Fibroblast of lung (primary cell): ENCODE data around the gene PKP1. TPM values are rescaled to one million over a fixed set of nuclear protein-coding genes. Genes with fewer than 3 reads are reported as not detected.

Experiments used
- DNase-seq, 2 donors: peaks; one replicate each; pipeline versions ENCODE4 v3.0.0 to v3.0.0-alpha.2; 2010; ENCODE audit warnings: low read depth in 2 of 2
- H2AFZ ChIP-seq: 2 replicates; pipeline ENCODE4 v1.5.1; 2012; ENCODE audit warnings: low read length, control low read depth, inconsistent platforms
- H3K27ac ChIP-seq: 2 replicates; pipeline ENCODE4 v1.5.1; 2011; ENCODE audit warnings: low read length, control low read depth; ENCODE audit not compliant: insufficient read depth
- H3K27me3 ChIP-seq: 2 replicates; pipeline ENCODE4 v1.5.1; 2011; ENCODE audit warnings: mild to moderate bottlenecking, low read length; ENCODE audit not compliant: control insufficient read depth, insufficient read depth
- H3K36me3 ChIP-seq: 2 replicates; pipeline ENCODE4 v1.5.1; 2011; ENCODE audit warnings: low read length; ENCODE audit not compliant: control insufficient read depth, insufficient read depth
- H3K4me1 ChIP-seq: 2 replicates; pipeline ENCODE4 v1.5.1; 2011; ENCODE audit warnings: low read length; ENCODE audit not compliant: control insufficient read depth, insufficient read depth; ENCODE audit errors: extremely low read depth
- H3K4me2 ChIP-seq: 2 replicates; pipeline ENCODE4 v1.5.1; 2011; ENCODE audit warnings: low read length, control low read depth; ENCODE audit not compliant: insufficient read depth; ENCODE audit errors: extremely low read depth
- H3K4me3 ChIP-seq, 4 experiments: fragments of 200-600 bp in 1 of 4; sonication (generic) in 1 of 4; replicated peaks in 1 of 4; 2 replicates each; pipeline ENCODE4 v1.5.1; 2011 to 2016; ENCODE audit warnings: low read length in 4 of 4, low read depth in 3 of 4, mild to moderate bottlenecking in 3 of 4, control low read depth in 2 of 4, inconsistent platforms in 1 of 4, mixed read lengths in 1 of 4; ENCODE audit not compliant: insufficient read depth in 1 of 4; ENCODE audit errors: control extremely low read depth in 1 of 4
- H3K79me2 ChIP-seq: 2 replicates; pipeline ENCODE4 v1.5.1; 2012; ENCODE audit warnings: mild to moderate bottlenecking, low read length, inconsistent platforms; ENCODE audit not compliant: control insufficient read depth, insufficient read depth
- H3K9ac ChIP-seq: 2 replicates; pipeline ENCODE4 v1.5.1; 2011; ENCODE audit warnings: mild to moderate bottlenecking, low read length, control low read depth; ENCODE audit not compliant: insufficient read depth
- H3K9me3 ChIP-seq: 2 replicates; pipeline ENCODE4 v1.5.1; 2012; ENCODE audit warnings: low read depth, low read length; ENCODE audit not compliant: control insufficient read depth, insufficient read depth
- H4K20me1 ChIP-seq: 2 replicates; pipeline ENCODE4 v1.5.1; 2011; ENCODE audit warnings: low read length; ENCODE audit not compliant: control insufficient read depth, insufficient read depth; ENCODE audit errors: extremely low read depth
- CTCF ChIP-seq, 2 donors: IDR thresholded peaks in 1 of 2; conservative IDR thresholded peaks in 1 of 2; 1 replicate in 1 of 2; 2 replicates in 1 of 2; pipeline ENCODE4 v1.5.1; 2011 to 2012; ENCODE audit warnings: low read length in 2 of 2, control low read depth in 1 of 2, inconsistent platforms in 1 of 2, low read depth in 1 of 2, mild to moderate bottlenecking in 1 of 2
- EZH2 ChIP-seq: IDR thresholded peaks from 2 replicates; pipeline ENCODE4 v1.5.1; 2012; ENCODE audit warnings: low read length, control low read depth, mild to moderate bottlenecking; ENCODE audit errors: missing control alignments
- polyA plus RNA-seq, 2 donors: library from polyadenylated mRNA; depleted of rRNA in 1 of 2; stranded (reverse) in 1 of 2; unstranded in 1 of 2; fragments of >200 nt; gene quantifications; 2 replicates each; pipeline ENCODE4 v1.2.1, GENCODE V29; 2011 to 2012; ENCODE audit warnings: missing spikeins in 1 of 2
- total RNA-seq: library from RNA; depleted of rRNA; stranded (reverse); fragments of >200 nt; gene quantifications from 2 replicates; pipeline ENCODE4 v1.2.1, GENCODE V29; 2014

The PKP1 gene
- total and polyA plus RNA-seq, 2 donors (not counting 1 experiment from before 2014, with no cell fraction given) = under 0.01 to 0.08 TPM

- peaks cover 10% of the 10 kb centered on the region for H3K27me3 ChIP-seq
- DNase-seq = no peak
Measured at GRCh38 chr1:201365251-201365650, 81.9 kb downstream of the PKP1 start.

GRCh38 chr1:201366696-201367095 lies 83.4 kb downstream of the PKP1 start:
- H4K20me1 ChIP-seq = no peaks in the 10 kb centered on the region
- peaks cover 14% of the 10 kb centered on the region for H3K27me3 ChIP-seq
- no peak overlapping the region for H3K4me2 ChIP-seq
- no peaks in the 10 kb centered on the region for H3K4me1 ChIP-seq
- no peaks in the 10 kb centered on the region for H3K36me3 ChIP-seq
- no peak overlapping the region for H3K9ac ChIP-seq
- H3K4me3 ChIP-seq = no peak overlapping the region
- no peaks in the 10 kb centered on the region for H3K9me3 ChIP-seq
- H3K27ac ChIP-seq = no peak overlapping the region
- no peak for TF ChIP-seq CTCF (conservative IDR thresholded peaks at IDR 0.05 in 1 of 2, IDR thresholded peaks at IDR 0.05 in 1 of 2; ENCODE audit: low read depth in 1 of 2, low read length in 2 of 2)
- TF ChIP-seq EZH2 = no peak
- DNase-seq = no peak
- H3K79me2 ChIP-seq = no peaks in the 10 kb centered on the region
- H2AFZ ChIP-seq = no peak overlapping the region

More at GRCh38 chr1:201365251-201365650, 81.9 kb downstream of the PKP1 start:
- H3K4me1 ChIP-seq = no peaks in the 10 kb centered on the region
- TF ChIP-seq CTCF (conservative IDR thresholded peaks at IDR 0.05 in 1 of 2, IDR thresholded peaks at IDR 0.05 in 1 of 2; ENCODE audit: low read depth in 1 of 2, low read length in 2 of 2) (no peak), EZH2 (no peak)
- no peak overlapping the region for H3K27ac ChIP-seq
- no peak overlapping the region for H2AFZ ChIP-seq
- H4K20me1 ChIP-seq = no peaks in the 10 kb centered on the region
- H3K4me2 ChIP-seq = no peak overlapping the region
- no peak overlapping the region for H3K4me3 ChIP-seq
- H3K9me3 ChIP-seq = no peaks in the 10 kb centered on the region
- no peak overlapping the region for H3K9ac ChIP-seq
- no peaks in the 10 kb centered on the region for H3K36me3 ChIP-seq
- H3K79me2 ChIP-seq = no peaks in the 10 kb centered on the region

- no peak overlapping the region for H3K27ac ChIP-seq
- H3K4me2 ChIP-seq = no peak overlapping the region
- H2AFZ ChIP-seq = no peak overlapping the region
- peaks cover 32% of the 10 kb centered on the region for H3K27me3 ChIP-seq
- no peaks in the 10 kb centered on the region for H3K4me1 ChIP-seq
- no peaks in the 10 kb centered on the region for H4K20me1 ChIP-seq
- H3K9ac ChIP-seq = no peak overlapping the region
- no peak overlapping the region for H3K4me3 ChIP-seq
- no peaks in the 10 kb centered on the region for H3K79me2 ChIP-seq
- no peak for DNase-seq
- TF ChIP-seq CTCF (conservative IDR thresholded peaks at IDR 0.05 in 1 of 2, IDR thresholded peaks at IDR 0.05 in 1 of 2; ENCODE audit: low read depth in 1 of 2, low read length in 2 of 2) (no peak), EZH2 (no peak)
- no peaks in the 10 kb centered on the region for H3K9me3 ChIP-seq
- H3K36me3 ChIP-seq = no peaks in the 10 kb centered on the region
Measured at GRCh38 chr1:201369209-201369608, 85.9 kb downstream of the PKP1 start.
